CD4-positive, alpha-beta T cell treated with Interferon alpha-2 for 1 hour (primary cell): ENCODE measurements around the gene GRK3.
A peak's percentile ranks its signal among the peaks of the same experiment; 100 is the strongest.
"Not testable (repeated sequence)": the region's sequence is repeated elsewhere in the genome, so short reads cannot be mapped to it uniquely, and the experiment has no call there.

Experiments
- DNase-seq, 2 donors: peaks; one replicate each; pipeline ENCODE4 v3.0.0-alpha.2; 2020 to 2022

GRK3 gene

GRCh38 chr22:25564320-25564978, at the start of gene GRK3:
TSS of gene GRK3 (plus strand) at chr22:25564675. CDS start at chr22:25565041, 366 bp downstream.
- DNase-seq = peak; percentile 49 to 64

- DNase-seq = no peak
These were observed 46.3 kb upstream of the GRK3 start for GRCh38 chr22:25518000-25518663.

- DNase-seq = no peak
These were observed 39.1 kb upstream of the GRK3 start for GRCh38 chr22:25525376-25525775.

- DNase-seq = not testable (repeated sequence)
These were observed 38.5 kb upstream of the GRK3 start for GRCh38 chr22:25525804-25526584.

- not testable (repeated sequence) for DNase-seq
These were observed 37.5 kb upstream of the GRK3 start for GRCh38 chr22:25527016-25527415.

GRCh38 chr22:25528068-25528467, 36.4 kb upstream of the GRK3 start:
- not testable (repeated sequence) for DNase-seq

GRCh38 chr22:25529059-25529458, 35.4 kb upstream of the GRK3 start:
- DNase-seq = not testable (repeated sequence)

- DNase-seq = not testable (repeated sequence)
These were observed 34.8 kb upstream of the GRK3 start for GRCh38 chr22:25529541-25530137.

- DNase-seq = not testable (repeated sequence)
These were observed 32.8 kb upstream of the GRK3 start for GRCh38 chr22:25531677-25532076.

GRCh38 chr22:25534724-25535123, 29.8 kb upstream of the GRK3 start:
- DNase-seq = no peak

- no peak for DNase-seq
These were observed 27.9 kb upstream of the GRK3 start for GRCh38 chr22:25536589-25536988.

- no peak for DNase-seq
These were observed 24.1 kb upstream of the GRK3 start for GRCh38 chr22:25540166-25540907.

- DNase-seq = no peak
These were observed 23.4 kb upstream of the GRK3 start for GRCh38 chr22:25540908-25541660.

GRCh38 chr22:25542191-25542590, 22.3 kb upstream of the GRK3 start:
- no peak for DNase-seq

GRCh38 chr22:25542720-25543402, 21.6 kb upstream of the GRK3 start:
- DNase-seq = no peak

GRCh38 chr22:25545146-25545545, 19.3 kb upstream of the GRK3 start:
- DNase-seq = no peak

- DNase-seq = no peak
These were observed 18.8 kb upstream of the GRK3 start for GRCh38 chr22:25545672-25546071.

- DNase-seq = no peak
These were observed 18.2 kb upstream of the GRK3 start for GRCh38 chr22:25546242-25546641.

GRCh38 chr22:25546751-25547150, 17.7 kb upstream of the GRK3 start:
- DNase-seq = peak in 1 of 2 donors; percentile 6

- no peak for DNase-seq
These were observed 15.5 kb upstream of the GRK3 start for GRCh38 chr22:25548866-25549464.

GRCh38 chr22:25551396-25551795, 13.1 kb upstream of the GRK3 start:
- no peak for DNase-seq
